ENCODE measurements around the gene ATXN3L. TPM values are rescaled to one million over a fixed set of nuclear protein-coding genes. Genes with fewer than 3 reads are reported as not detected.

The ATXN3L gene
- total and polyA plus RNA-seq, 12 donors = not detected

- WGBS, 2 donors = 95 to 96% methylated on average over 6 of the region's 6 CpGs
- peaks cover 0 to 5% (median 0%) of the 10 kb centered on the region in 9 donors for H3K4me1 ChIP-seq
- H3K36me3 ChIP-seq = no peaks in the 10 kb centered on the region
- ATAC-seq = no peak
- peaks cover 0 to 44% (median 0%) of the 10 kb centered on the region in 7 donors for H3K27me3 ChIP-seq
- H3K9me3 ChIP-seq = peaks cover 0 to 15% (median 0%) of the 10 kb centered on the region in 11 donors
- no peak overlapping the region for H3K4me3 ChIP-seq
- no peak overlapping the region for H3K27ac ChIP-seq
- no peak for DNase-seq
- no peak for TF ChIP-seq CTCF (IDR thresholded peaks at IDR 0.05)
- intact Hi-C loops (cut with DNase I) = no loop called here
These were observed 38.6 kb downstream of the ATXN3L start for GRCh38 chrX:13281289-13281688.

GRCh38 chrX:13279279-13280018, 40.4 kb downstream of the ATXN3L start:
- no peak for TF ChIP-seq CTCF (IDR thresholded peaks at IDR 0.05)
- 79 to 81% methylated on average over 9 of the region's 9 CpGs for WGBS, 2 donors
- Histone ChIP-seq H3K4me1 (peaks cover 0 to 5% (median 0%) of the 10 kb centered on the region in 9 donors), H3K4me3 (no peak overlapping the region), H3K27ac (no peak overlapping the region), H3K36me3 (no peaks in the 10 kb centered on the region), H3K9me3 (peaks cover 0 to under 1% (median 0%) of the 10 kb centered on the region in 11 donors), H3K27me3 (peaks cover 0 to 61% (median 0%) of the 10 kb centered on the region in 7 donors)
- ATAC-seq (no peak), DNase-seq (no peak)
- intact Hi-C loops (cut with DNase I) = no loop called here

- Histone ChIP-seq H3K27me3 (peaks cover 0 to 78% (median 0%) of the 10 kb centered on the region in 7 donors), H3K9me3 (no peaks in the 10 kb centered on the region), H3K4me1 (peaks cover 0 to 5% (median 0%) of the 10 kb centered on the region in 9 donors), H3K36me3 (no peaks in the 10 kb centered on the region), H3K27ac (peak overlapping the region in 3 of 10 donors; percentile 5 to 28 (median 10)), H3K4me3 (no peak overlapping the region)
- intact Hi-C loops (cut with DNase I) = no loop called here
- no peak for DNase-seq
- 72 to 78% methylated on average over 3 of the region's 3 CpGs for WGBS, 2 donors
- no peak for ATAC-seq
- no peak for TF ChIP-seq CTCF (IDR thresholded peaks at IDR 0.05)
These were observed 42.3 kb downstream of the ATXN3L start for GRCh38 chrX:13277539-13277938.

GRCh38 chrX:13276991-13277390, 42.9 kb downstream of the ATXN3L start:
- Histone ChIP-seq H3K4me3 (no peak overlapping the region), H3K27ac (peak overlapping the region in 3 of 10 donors; percentile 5 to 28 (median 10)), H3K9me3 (no peaks in the 10 kb centered on the region), H3K4me1 (peaks cover 0 to 5% (median 0%) of the 10 kb centered on the region in 9 donors), H3K27me3 (peaks cover 0 to 76% (median 0%) of the 10 kb centered on the region in 7 donors), H3K36me3 (no peaks in the 10 kb centered on the region)
- ATAC-seq = peak in 1 of 8 donors; percentile 22
- WGBS, 2 donors = 60 to 85% methylated on average over 1 of the region's 1 CpG
- DNase-seq = no peak
- intact Hi-C loops (cut with DNase I) = no loop called here
- no peak for TF ChIP-seq CTCF (IDR thresholded peaks at IDR 0.05)

All from heart right ventricle (tissue), 16 donors.